ENCODE results near the gene GALNT15. TPM values are rescaled to one million over a fixed set of nuclear protein-coding genes. Genes with fewer than 3 reads are reported as not detected.

GALNT15 gene
- total RNA-seq, 1 donor from 2014 or later: 0.39 TPM

GRCh38 chr3:16264174-16264707 lies 89.8 kb downstream of the GALNT15 start:
- TF ChIP-seq CTCF (IDR thresholded peaks at IDR 0.05; ENCODE audit: partially characterized antibody, unreplicated experiment): no peak
- Mint-ChIP-seq H3K9me3 (ENCODE audit: unreplicated experiment) (no peaks in the 10 kb centered on the region), H3K4me3 (ENCODE audit: unreplicated experiment) (peak overlapping the region; percentile 100), H3K4me1 (ENCODE audit: low read depth, unreplicated experiment) (peaks cover 13% of the 10 kb centered on the region), H3K27ac (ENCODE audit: unreplicated experiment) (peak overlapping the region; percentile 85), H3K36me3 (ENCODE audit: unreplicated experiment) (no peaks in the 10 kb centered on the region), H3K27me3 (ENCODE audit: unreplicated experiment) (peaks cover 2% of the 10 kb centered on the region)
- no peak for DNase-seq

GRCh38 chr3:16264708-16265454 lies 90.4 kb downstream of the GALNT15 start, which contains the start of the genes DPH3 and OXNAD1:
TSS of gene DPH3 (minus strand) at chr3:16264943. CDS start at chr3:16264876, 67 bp downstream.
TSS of gene OXNAD1 (plus strand) at chr3:16265212. CDS start at chr3:16270953, 5,741 bp downstream.
- H3K36me3 Mint-ChIP-seq (ENCODE audit: unreplicated experiment): no peaks in the 10 kb centered on the region
- H3K4me3 Mint-ChIP-seq (ENCODE audit: unreplicated experiment): peak within 1 kb of the TSS; percentile 100
- H3K27ac Mint-ChIP-seq (ENCODE audit: unreplicated experiment): peak within 1 kb of the TSS; percentile 85
- no peak for TF ChIP-seq CTCF (IDR thresholded peaks at IDR 0.05; ENCODE audit: partially characterized antibody, unreplicated experiment)
- peak; percentile 99 for DNase-seq
- peaks cover 2% of the 10 kb centered on the region for H3K27me3 Mint-ChIP-seq (ENCODE audit: unreplicated experiment)
- H3K4me1 Mint-ChIP-seq (ENCODE audit: low read depth, unreplicated experiment): peaks cover 13% of the 10 kb centered on the region
- no peaks in the 10 kb centered on the region for H3K9me3 Mint-ChIP-seq (ENCODE audit: unreplicated experiment)

- DNase-seq: no peak
- no peak for TF ChIP-seq CTCF (IDR thresholded peaks at IDR 0.05; ENCODE audit: partially characterized antibody, unreplicated experiment)
- Mint-ChIP-seq H3K27ac (ENCODE audit: unreplicated experiment) (peak overlapping the region; percentile 83), H3K36me3 (ENCODE audit: unreplicated experiment) (no peaks in the 10 kb centered on the region), H3K9me3 (ENCODE audit: unreplicated experiment) (no peaks in the 10 kb centered on the region), H3K4me1 (ENCODE audit: low read depth, unreplicated experiment) (peaks cover 13% of the 10 kb centered on the region), H3K4me3 (ENCODE audit: unreplicated experiment) (peak overlapping the region; percentile 100), H3K27me3 (ENCODE audit: unreplicated experiment) (peaks cover 2% of the 10 kb centered on the region)
These were observed 90.9 kb downstream of the GALNT15 start for GRCh38 chr3:16265455-16265786.

GRCh38 chr3:16266714-16267113 lies 92.2 kb downstream of the GALNT15 start:
- H3K27me3 Mint-ChIP-seq (ENCODE audit: unreplicated experiment): peaks cover 2% of the 10 kb centered on the region
- TF ChIP-seq CTCF (IDR thresholded peaks at IDR 0.05; ENCODE audit: partially characterized antibody, unreplicated experiment): no peak

GRCh38 chr3:16270855-16271254 lies 96.4 kb downstream of the GALNT15 start:
- H3K9me3 Mint-ChIP-seq (ENCODE audit: unreplicated experiment): no peaks in the 10 kb centered on the region
- no peak for TF ChIP-seq CTCF (IDR thresholded peaks at IDR 0.05; ENCODE audit: partially characterized antibody, unreplicated experiment)
- DNase-seq: no peak
- no peaks in the 10 kb centered on the region for H3K36me3 Mint-ChIP-seq (ENCODE audit: unreplicated experiment)
- no peaks in the 10 kb centered on the region for H3K27me3 Mint-ChIP-seq (ENCODE audit: unreplicated experiment)
- peaks cover 7% of the 10 kb centered on the region for H3K4me1 Mint-ChIP-seq (ENCODE audit: low read depth, unreplicated experiment)
- H3K27ac Mint-ChIP-seq (ENCODE audit: unreplicated experiment): no peak overlapping the region
- H3K4me3 Mint-ChIP-seq (ENCODE audit: unreplicated experiment): no peak overlapping the region

More at GRCh38 chr3:16266714-16267113, 92.2 kb downstream of the GALNT15 start:
- H3K36me3 Mint-ChIP-seq (ENCODE audit: unreplicated experiment): no peaks in the 10 kb centered on the region
- no peak overlapping the region for H3K4me3 Mint-ChIP-seq (ENCODE audit: unreplicated experiment)
- H3K4me1 Mint-ChIP-seq (ENCODE audit: low read depth, unreplicated experiment): peaks cover 13% of the 10 kb centered on the region
- DNase-seq: no peak
- no peaks in the 10 kb centered on the region for H3K9me3 Mint-ChIP-seq (ENCODE audit: unreplicated experiment)
- no peak overlapping the region for H3K27ac Mint-ChIP-seq (ENCODE audit: unreplicated experiment)

Measured in glutamatergic neuron (in vitro differentiated cells).